ENCODE measurements around the gene IGFBP5.

The IGFBP5 gene

GRCh38 chr2:216636551-216637450 lies 58.5 kb downstream of the IGFBP5 start:
- DNase-seq = no peak

- DNase-seq = no peak
These were observed 59.4 kb downstream of the IGFBP5 start for GRCh38 chr2:216635701-216636550.

- no peak for DNase-seq
These were observed 60.2 kb downstream of the IGFBP5 start for GRCh38 chr2:216635171-216635570.

- DNase-seq = no peak
These were observed 60.8 kb downstream of the IGFBP5 start for GRCh38 chr2:216634370-216635148.

- DNase-seq = no peak
These were observed 61.6 kb downstream of the IGFBP5 start for GRCh38 chr2:216633616-216634369.

- no peak for DNase-seq
These were observed 62.3 kb downstream of the IGFBP5 start, which contains the start of gene IGFBP2 for GRCh38 chr2:216632952-216633615. Gene IGFBP2, plus strand, starts transcription at chr2:216633420. Its CDS starts 104 bp downstream, at chr2:216633524.

GRCh38 chr2:216632346-216632951 lies 62.9 kb downstream of the IGFBP5 start:
- no peak for DNase-seq

- no peak for DNase-seq
These were observed 65.6 kb downstream of the IGFBP5 start for GRCh38 chr2:216629784-216630183.

- no peak for DNase-seq
These were observed 68.5 kb downstream of the IGFBP5 start for GRCh38 chr2:216626875-216627245.

- DNase-seq = no peak
These were observed 69.0 kb downstream of the IGFBP5 start for GRCh38 chr2:216626168-216626874.

- no peak for DNase-seq
These were observed 71.1 kb downstream of the IGFBP5 start for GRCh38 chr2:216624251-216624650.

GRCh38 chr2:216622526-216622925 lies 72.8 kb downstream of the IGFBP5 start:
- DNase-seq = no peak
